ENCODE results near the gene GDF10. TPM values are rescaled to one million over a fixed set of nuclear protein-coding genes. Genes with fewer than 3 reads are reported as not detected.

The GDF10 gene
- polyA plus RNA-seq, 1 donor from 2014 or later, result 0.66 TPM

GRCh38 chr10:47333532-47333931 is 33.5 kb downstream of the GDF10 start:
- Histone ChIP-seq H3K4me3 (ENCODE audit: low read length) (no peak overlapping the region), H3K9ac (ENCODE audit: low read length) (no peak overlapping the region), H3K9me2 (ENCODE audit: insufficient read depth, low read length) (no peaks in the 10 kb centered on the region), H3K27ac (ENCODE audit: low read length) (no peak overlapping the region), H2AFZ (ENCODE audit: low read depth, low read length) (no peak overlapping the region), H3K79me2 (replicated peaks; ENCODE audit: insufficient read depth, low read length) (no peaks in the 10 kb centered on the region), H3K4me2 (ENCODE audit: low read length) (no peak overlapping the region), H3K27me3 (ENCODE audit: insufficient read depth, low read depth, low read length) (no peaks in the 10 kb centered on the region), H3K36me3 (ENCODE audit: insufficient read depth, low read length) (no peaks in the 10 kb centered on the region), H3F3A (ENCODE audit: insufficient read depth, low read length, poor library complexity, severe bottlenecking) (no peaks in the 10 kb centered on the region), H4K20me1 (ENCODE audit: insufficient read depth) (no peaks in the 10 kb centered on the region), H3K9me3 (ENCODE audit: low read length) (no peaks in the 10 kb centered on the region)
- TF ChIP-seq TAF1 (IDR thresholded peaks at IDR 0.05; ENCODE audit: low read depth) (no peak), POLR2AphosphoS5 (IDR thresholded peaks at IDR 0.05) (no peak), RAD21 (conservative IDR thresholded peaks at IDR 0.05) (no peak), EP300 (conservative IDR thresholded peaks at IDR 0.05; ENCODE audit: poor library complexity, severe bottlenecking) (no peak), SMC3 (conservative IDR thresholded peaks at IDR 0.05; ENCODE audit: poor library complexity) (no peak), MXI1 (conservative IDR thresholded peaks at IDR 0.05; ENCODE audit: poor library complexity, severe bottlenecking) (no peak), CTCF (IDR thresholded peaks at IDR 0.05; ENCODE audit: poor library complexity, severe bottlenecking) (no peak), REST (IDR thresholded peaks at IDR 0.05; ENCODE audit: borderline replicate concordance) (no peak), EZH2 (IDR thresholded peaks at IDR 0.05; ENCODE audit: borderline replicate concordance, insufficient read depth, low read length, poor library complexity, severe bottlenecking) (no peak)

GRCh38 chr10:47334466-47335295 is 34.7 kb downstream of the GDF10 start:
- TF ChIP-seq MXI1 (conservative IDR thresholded peaks at IDR 0.05; ENCODE audit: poor library complexity, severe bottlenecking) (no peak), RAD21 (conservative IDR thresholded peaks at IDR 0.05) (no peak), TAF1 (IDR thresholded peaks at IDR 0.05; ENCODE audit: low read depth) (no peak), CTCF (IDR thresholded peaks at IDR 0.05; ENCODE audit: poor library complexity, severe bottlenecking) (no peak), SMC3 (conservative IDR thresholded peaks at IDR 0.05; ENCODE audit: poor library complexity) (no peak), EZH2 (IDR thresholded peaks at IDR 0.05; ENCODE audit: borderline replicate concordance, insufficient read depth, low read length, poor library complexity, severe bottlenecking) (no peak), EP300 (conservative IDR thresholded peaks at IDR 0.05; ENCODE audit: poor library complexity, severe bottlenecking) (no peak), REST (IDR thresholded peaks at IDR 0.05; ENCODE audit: borderline replicate concordance) (no peak), POLR2AphosphoS5 (IDR thresholded peaks at IDR 0.05) (no peak)
- no peaks in the 10 kb centered on the region for H3K9me3 ChIP-seq (ENCODE audit: low read length)

More at GRCh38 chr10:47334466-47335295, 34.7 kb downstream of the GDF10 start:
- Histone ChIP-seq H3K27me3 (ENCODE audit: insufficient read depth, low read depth, low read length) (no peaks in the 10 kb centered on the region), H3K4me2 (ENCODE audit: low read length) (no peak overlapping the region), H3K79me2 (replicated peaks; ENCODE audit: insufficient read depth, low read length) (no peaks in the 10 kb centered on the region), H3K9me2 (ENCODE audit: insufficient read depth, low read length) (no peaks in the 10 kb centered on the region), H4K20me1 (ENCODE audit: insufficient read depth) (no peaks in the 10 kb centered on the region), H3K4me3 (ENCODE audit: low read length) (no peak overlapping the region), H3K9ac (ENCODE audit: low read length) (no peak overlapping the region), H3K27ac (ENCODE audit: low read length) (no peak overlapping the region), H3F3A (ENCODE audit: insufficient read depth, low read length, poor library complexity, severe bottlenecking) (no peaks in the 10 kb centered on the region), H3K36me3 (ENCODE audit: insufficient read depth, low read length) (no peaks in the 10 kb centered on the region), H2AFZ (ENCODE audit: low read depth, low read length) (no peak overlapping the region)

All from neural cell (in vitro differentiated cells).